ENCODE results near the gene TMTC1. TPM values are rescaled to one million over a fixed set of nuclear protein-coding genes. Genes with fewer than 3 reads are reported as not detected.
"Not testable (repeated sequence)": the region's sequence is repeated elsewhere in the genome, so short reads cannot be mapped to it uniquely, and the experiment has no call there.

TMTC1 gene
- total RNA-seq, 2 donors from 2014 or later = 49.0 to 49.5 TPM

DNA sequence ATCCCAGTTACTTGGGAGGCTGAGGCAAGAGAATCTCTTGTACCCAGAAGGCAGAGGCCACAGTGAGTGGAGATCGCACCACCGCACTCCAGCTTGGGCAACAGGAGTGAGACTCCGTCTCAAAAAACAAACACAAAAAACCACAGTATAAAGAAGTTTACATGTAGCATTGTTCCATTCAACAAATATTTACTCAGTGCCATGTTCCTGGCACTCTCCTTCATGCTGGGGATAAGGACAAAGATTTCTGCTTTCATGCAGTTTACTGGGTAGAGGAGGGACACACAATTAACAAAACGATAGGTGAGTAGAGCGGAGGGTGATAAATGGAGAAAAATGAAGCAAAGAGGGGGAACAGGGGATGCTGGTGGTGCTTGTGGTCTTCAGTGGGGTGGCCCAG lies 218.0 kb downstream of the TMTC1 start:
- intact Hi-C loops (cut with DNase I) = no loop called here
- no peak for ATAC-seq
- DNase-seq = no peak

DNA sequence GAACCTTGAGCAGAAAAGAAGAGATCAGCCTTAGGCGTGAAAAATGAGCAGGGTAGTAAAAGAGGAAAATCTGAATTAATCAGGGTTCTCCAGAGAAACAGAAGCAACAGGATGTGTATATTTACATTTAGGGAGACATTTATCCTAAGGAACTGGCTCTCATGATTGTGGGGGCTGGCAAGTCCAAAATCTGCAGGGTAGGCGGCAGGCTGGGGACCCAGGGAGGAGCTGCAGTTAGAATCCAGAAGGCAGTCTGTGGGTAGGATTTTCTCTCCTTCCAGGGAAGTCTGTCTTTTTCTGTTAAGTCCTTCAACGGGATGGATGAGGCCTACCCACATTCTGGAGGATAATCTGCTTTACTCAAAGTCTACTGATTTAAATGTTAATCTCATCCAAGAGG lies 218.8 kb downstream of the TMTC1 start:
- DNase-seq (no peak), ATAC-seq (no peak)
- intact Hi-C loops (cut with DNase I) = loop anchor here in 1 of 2 donors (5.0 kb wide), 1 partner anchor 217 kb away; the partner anchor contains the start of gene TMTC1

DNA sequence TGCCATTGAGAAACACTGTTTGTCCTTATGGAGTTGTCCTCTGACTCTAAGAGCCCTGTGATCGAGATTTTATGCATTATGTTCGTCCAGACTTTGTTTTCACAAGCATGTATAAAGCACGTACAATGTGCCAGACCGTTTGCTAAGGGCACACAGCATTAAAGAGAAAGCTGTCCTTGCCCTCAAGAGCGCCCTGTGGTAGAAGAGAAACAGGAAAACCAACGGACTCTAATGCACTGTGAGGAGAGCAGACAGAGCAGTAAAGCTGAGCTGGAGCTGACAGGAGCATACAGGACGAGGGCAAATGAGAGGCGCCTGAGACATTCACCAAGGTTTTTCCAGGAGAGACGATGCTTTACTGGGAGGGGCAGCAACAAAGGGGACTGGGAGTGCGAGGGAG lies 220.1 kb downstream of the TMTC1 start:
- intact Hi-C loops (cut with DNase I) = loop anchor here in 1 of 2 donors (5.0 kb wide), 1 partner anchor 219 kb away; the partner anchor contains the start of gene TMTC1
- ATAC-seq (no peak), DNase-seq (no peak)

DNA sequence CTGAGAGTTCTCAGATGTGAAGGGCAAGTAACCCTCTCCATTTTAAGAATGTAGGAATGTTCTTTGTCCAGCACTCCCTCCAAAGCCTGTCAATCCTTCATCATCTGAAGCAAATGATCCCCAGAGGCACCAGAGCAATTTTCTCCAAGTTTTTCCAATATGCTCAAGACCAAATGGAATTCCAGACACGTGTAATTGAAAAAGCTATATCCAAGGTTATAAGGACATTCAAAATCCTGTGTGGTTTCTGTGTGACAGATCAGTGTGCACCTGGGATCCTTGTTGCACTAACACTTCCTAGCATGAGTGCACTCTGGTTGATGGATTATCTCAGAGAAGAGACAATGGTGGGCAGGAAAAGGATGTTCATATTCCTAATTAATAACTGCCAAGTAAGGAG lies 220.7 kb downstream of the TMTC1 start:
- DNase-seq = no peak
- ATAC-seq = peak in 1 of 2 donors; percentile 7
- intact Hi-C loops (cut with DNase I) = loop anchor here in 1 of 2 donors (5.0 kb wide), 1 partner anchor 219 kb away; the partner anchor contains the start of gene TMTC1

DNA sequence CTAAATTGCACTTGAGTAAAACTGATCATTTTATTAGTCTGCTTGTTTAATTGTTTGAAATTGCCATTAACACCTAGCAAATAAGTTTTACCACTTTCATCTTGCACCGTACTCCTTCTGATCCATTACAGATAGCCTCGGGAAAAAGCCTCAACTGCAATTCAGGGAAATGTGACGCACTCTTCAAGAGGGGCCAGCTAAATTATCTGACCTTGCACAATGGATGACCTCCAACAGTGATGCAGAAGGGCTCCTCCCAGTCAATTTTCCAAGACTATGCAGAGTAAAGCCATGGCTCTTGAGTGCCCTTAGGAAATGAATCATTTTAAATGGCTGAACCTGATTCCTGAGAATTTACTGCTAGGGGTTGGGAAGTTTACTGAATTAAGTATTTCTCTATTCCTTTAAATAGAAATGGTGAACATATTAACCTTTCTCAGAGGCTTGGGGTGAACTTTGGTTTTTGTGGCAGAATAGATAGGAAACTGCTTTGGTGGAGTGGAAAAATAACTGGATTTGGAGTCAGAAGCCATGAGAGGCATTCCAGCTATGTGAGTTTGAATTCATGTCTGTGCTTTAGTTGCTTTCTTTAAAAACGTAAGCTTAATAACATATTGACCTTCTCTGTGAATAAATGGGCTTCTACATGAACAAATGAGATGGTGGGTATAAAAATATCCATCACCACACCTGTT lies 221.5 kb downstream of the TMTC1 start:
- peak; percentile 76 to 95 for ATAC-seq
- DNase-seq = peak; percentile 60
- intact Hi-C loops (cut with DNase I) = loop anchor here in 1 of 2 donors (5.0 kb wide), 1 partner anchor 220 kb away; the partner anchor contains the start of gene TMTC1

DNA sequence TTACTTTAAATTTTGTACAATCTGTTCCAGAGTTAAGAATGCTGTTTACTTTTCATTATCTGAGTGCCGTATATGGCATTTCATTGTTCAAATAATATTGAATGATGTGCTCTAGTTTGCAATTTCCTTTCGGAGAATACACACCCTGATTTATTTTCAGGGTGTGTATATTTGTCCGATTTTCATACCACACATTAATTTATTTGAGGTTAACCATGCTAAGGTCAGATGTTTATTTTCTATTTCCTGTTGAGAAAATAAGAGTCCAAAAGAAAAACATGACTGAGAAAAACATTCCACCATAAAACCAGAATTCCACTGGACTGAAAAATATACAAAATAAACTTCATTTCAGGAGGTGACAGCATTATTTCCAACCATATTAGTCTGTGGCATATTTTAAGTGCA lies 222.1 kb downstream of the TMTC1 start:
- ATAC-seq (no peak), DNase-seq (no peak)
- intact Hi-C loops (cut with DNase I) = loop anchor here in 1 of 2 donors (5.0 kb wide), 1 partner anchor 221 kb away; the partner anchor contains the start of gene TMTC1

DNA sequence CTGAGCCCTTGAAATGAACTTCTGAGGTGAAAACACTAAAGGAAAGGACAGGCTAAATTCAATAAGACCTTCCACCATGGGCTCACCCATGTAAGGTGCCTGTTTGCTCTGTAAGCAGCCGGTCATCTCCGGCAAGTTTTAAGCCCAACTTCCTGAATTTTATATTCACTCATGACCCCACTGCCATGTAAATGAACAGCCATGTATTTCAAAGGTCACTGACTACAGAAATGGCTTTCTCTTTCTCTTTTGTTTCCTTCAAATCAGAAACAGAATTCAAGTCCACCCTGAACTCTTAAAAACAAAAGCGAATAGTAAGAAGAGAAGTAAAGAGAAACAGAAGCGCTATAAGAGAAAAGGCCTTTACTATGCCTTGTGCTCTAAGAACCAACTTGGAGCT lies 224.5 kb downstream of the TMTC1 start:
- intact Hi-C loops (cut with DNase I) = loop anchor here in 1 of 2 donors (10.0 kb wide), 1 partner anchor 336 kb away; no protein-coding TSS in a partner anchor
- ATAC-seq (no peak), DNase-seq (no peak)

DNA sequence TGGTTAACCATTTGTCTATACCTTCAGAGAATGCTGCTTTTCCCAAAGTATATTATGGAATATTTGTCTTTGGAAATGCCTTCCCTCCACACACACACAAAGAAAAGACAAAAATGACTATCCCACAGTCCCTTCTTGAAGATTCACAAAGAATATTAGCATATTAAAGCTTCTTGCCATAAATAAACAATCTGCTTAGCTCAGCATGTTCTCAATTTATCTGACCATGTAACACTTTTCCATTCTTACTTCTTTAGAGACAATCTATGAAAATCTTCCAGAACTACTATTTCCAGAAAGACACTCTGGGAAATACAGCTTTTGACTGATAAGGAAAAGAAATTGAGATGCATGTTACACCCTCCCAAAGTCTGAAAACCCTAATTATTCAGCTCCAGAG lies 227.4 kb downstream of the TMTC1 start:
- DNase-seq (no peak), ATAC-seq (no peak)
- intact Hi-C loops (cut with DNase I) = loop anchor here in 1 of 2 donors (10.0 kb wide), 1 partner anchor 338 kb away; no protein-coding TSS in a partner anchor

DNA sequence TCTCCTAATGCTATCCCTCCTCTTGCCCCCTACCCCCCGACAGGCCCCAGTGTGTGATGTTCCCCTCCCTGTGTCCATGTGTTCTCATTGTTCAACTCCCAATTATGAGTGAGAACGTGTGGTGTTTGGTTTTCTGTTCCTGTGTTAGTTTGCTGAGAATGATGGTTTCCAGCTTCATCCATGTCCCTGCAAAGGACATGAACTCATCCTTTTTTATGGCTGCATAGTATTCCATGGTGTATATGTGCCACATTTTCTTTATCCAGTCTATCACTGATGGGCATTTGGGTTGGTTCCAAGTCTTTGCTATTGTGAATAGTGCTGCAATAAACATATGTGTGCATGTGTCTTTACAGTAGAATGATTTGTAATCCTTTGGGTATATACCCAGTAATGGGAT lies 228.3 kb downstream of the TMTC1 start:
- not testable (repeated sequence) for ATAC-seq, DNase-seq
- intact Hi-C loops (cut with DNase I) = loop anchor here in 1 of 2 donors (10.0 kb wide), 1 partner anchor 339 kb away; no protein-coding TSS in a partner anchor

DNA sequence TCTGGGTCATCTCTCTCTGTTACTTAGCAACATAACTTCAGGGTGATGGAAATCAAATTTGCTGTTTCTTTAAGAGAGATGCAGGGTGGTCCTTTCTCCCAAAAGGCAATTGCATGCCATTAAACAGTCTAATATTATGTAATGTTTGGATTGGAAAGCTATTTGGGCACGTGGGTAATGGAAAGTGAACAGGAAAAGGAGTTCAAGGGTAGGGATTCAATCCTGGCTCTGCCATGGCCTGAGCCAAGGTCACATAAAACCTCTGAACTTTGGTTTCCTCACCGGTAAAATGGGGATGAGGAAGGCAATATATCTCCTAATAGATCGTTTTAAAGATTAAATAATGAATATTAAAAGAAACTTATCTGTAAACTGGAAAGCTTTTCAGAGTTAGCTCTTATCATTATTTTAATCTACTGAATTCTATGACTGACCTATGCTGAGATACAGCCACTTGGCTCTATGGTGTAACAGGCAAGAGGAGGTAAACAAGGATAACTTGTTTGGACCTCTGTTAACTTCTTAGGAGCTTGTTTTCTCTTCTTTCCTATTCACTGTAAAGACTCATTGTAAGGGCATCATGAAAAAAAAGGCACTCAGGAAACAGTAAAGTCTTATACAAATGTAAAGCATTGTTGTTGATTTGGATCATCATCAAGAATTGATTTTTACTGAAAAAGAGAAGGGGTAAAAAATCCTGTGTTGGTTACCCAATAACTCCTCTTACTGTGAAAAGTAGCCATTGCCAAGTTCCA lies 230.6 kb downstream of the TMTC1 start:
- DNase-seq = no peak
- intact Hi-C loops (cut with DNase I) = loop anchor here in 1 of 2 donors (10.0 kb wide), 1 partner anchor 342 kb away; no protein-coding TSS in a partner anchor
- peak; percentile 16 to 44 for ATAC-seq

DNA sequence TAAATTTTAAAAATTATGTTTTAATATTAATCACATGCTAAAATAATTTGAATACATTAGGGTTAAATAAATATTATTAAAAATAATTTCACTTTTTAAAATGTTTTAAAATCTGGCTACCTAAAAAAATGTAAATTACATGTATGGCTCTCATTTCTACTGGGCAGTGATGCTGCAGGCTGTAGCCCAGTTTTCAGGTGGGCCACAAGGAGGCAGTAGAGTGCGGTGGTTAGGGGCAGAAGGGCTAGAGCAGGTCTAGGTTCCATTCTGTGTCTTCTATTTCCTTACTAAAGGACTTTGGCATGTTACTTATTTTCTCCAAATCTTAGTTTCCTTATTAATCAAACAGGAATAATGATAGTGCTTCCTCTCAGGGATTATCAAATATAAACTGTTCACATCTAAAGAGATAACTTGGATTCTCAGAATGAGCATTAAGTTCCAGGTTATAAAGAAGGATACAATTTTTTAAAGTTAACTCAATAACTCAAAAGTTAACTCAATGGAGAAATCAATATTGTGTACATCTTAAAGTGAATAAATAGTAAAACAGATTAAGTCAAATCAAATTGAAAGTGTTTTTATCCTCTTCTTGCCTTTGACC lies 231.3 kb downstream of the TMTC1 start:
- intact Hi-C loops (cut with DNase I) = loop anchor here in 1 of 2 donors (10.0 kb wide), 1 partner anchor 342 kb away; no protein-coding TSS in a partner anchor
- DNase-seq (peak; percentile 60), ATAC-seq (peak; percentile 84 to 91)

DNA sequence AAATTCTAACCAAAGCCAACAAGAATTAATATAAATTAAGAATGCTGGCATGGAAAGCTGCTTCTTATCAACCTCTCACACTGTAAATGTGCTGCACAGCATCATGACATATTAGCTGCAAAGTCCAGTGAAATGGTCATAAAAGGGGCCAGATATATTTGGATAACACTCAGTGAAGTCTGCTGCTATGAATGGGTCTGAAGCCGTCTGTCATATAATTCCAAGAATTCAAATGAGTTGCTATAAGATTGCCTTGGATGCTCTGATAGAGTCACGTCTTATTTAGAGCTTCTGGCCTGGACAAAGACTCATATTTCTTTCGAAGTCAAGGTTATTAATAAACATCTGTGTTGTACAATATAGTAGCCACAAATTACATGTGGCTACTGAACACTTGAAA lies 231.9 kb downstream of the TMTC1 start:
- intact Hi-C loops (cut with DNase I) = loop anchor here in 1 of 2 donors (10.0 kb wide), 1 partner anchor 343 kb away; no protein-coding TSS in a partner anchor
- ATAC-seq = no peak

DNA sequence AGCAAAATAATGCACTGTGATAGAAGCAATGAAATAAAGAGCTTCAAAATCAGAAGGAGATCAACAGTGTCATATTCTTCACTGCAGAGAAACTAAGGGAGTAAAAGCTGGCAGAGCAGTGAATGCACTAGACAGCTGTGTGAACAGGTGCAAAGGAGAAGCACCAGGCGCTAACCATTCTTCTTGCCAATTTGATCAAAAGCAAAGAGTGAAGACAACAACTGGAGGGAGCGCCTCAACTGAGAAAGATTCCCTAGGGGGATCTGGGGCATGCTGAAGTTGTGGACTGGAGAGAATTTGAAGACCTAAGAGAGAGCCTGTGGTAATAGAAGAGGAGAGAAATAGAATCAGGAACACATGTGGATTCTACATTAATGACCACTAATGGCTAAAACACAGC lies 235.9 kb downstream of the TMTC1 start:
- intact Hi-C loops (cut with DNase I) = no loop called here
- DNase-seq (no peak), ATAC-seq (no peak)

More for the DNA sequence above, 231.9 kb downstream of the TMTC1 start:
- DNase-seq = no peak

DNA sequence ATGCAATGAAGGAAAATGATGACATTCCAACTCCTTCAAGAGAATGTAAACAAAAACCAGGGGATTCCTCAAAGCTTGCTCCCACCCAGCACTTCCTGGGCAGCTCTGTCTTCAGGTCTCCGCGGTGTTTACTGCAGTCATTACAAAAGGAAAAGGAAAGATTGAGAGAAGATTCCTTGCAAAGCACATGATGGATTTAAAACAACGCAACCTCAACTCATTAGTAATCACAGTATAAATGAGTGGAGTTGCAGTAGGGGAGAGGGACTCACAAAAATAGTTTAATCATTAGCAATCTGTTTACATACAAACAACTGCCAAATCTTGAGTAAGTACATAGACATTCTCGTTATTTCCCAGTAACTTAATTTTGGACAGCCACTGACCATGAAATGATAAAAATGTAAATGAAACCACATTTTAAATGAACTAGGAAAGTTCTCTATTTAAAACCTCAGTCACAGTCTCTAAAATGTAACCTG lies 236.6 kb downstream of the TMTC1 start:
- DNase-seq = no peak
- intact Hi-C loops (cut with DNase I) = no loop called here
- no peak for ATAC-seq

DNA sequence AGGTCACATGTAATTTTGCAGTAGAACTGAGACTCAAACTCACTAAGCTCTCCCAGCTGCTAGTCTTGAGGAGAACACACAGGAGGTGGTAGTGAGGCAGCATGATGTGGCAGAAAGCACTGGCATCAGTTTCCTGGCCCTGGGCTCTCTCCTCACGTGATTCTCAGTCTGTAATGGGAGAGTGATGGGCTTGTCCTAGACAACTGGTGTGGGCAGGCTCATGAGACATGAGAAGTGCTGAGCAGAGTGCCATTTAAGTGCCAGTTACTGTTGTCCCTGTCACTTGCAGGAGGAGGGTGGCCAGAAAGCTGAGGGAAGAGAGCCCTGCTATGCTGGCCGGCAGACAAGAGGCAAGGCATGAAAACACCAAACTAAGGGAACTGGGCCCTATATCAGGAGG lies 237.7 kb downstream of the TMTC1 start:
- ATAC-seq (peak; percentile 53 to 84), DNase-seq (no peak)
- intact Hi-C loops (cut with DNase I) = no loop called here

DNA sequence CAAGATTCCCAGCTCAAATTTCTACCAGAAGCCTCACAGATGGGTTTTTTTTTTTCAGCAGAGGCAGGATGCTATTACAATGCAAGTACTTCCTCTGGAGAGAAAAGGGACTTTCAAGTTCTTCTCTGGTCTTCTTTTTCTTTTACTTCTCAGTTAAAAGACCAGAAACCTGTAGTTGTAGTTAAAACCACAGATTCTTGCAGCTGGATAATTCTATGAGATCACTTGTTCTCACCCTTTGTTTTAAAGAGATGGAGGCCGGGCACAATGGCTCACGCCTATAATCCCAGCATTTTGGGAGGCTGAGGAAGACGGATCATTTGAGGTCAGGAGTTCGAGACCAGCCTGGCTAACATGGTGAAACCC lies 238.7 kb downstream of the TMTC1 start:
- intact Hi-C loops (cut with DNase I) = no loop called here
- no peak for DNase-seq
- ATAC-seq = no peak

DNA sequence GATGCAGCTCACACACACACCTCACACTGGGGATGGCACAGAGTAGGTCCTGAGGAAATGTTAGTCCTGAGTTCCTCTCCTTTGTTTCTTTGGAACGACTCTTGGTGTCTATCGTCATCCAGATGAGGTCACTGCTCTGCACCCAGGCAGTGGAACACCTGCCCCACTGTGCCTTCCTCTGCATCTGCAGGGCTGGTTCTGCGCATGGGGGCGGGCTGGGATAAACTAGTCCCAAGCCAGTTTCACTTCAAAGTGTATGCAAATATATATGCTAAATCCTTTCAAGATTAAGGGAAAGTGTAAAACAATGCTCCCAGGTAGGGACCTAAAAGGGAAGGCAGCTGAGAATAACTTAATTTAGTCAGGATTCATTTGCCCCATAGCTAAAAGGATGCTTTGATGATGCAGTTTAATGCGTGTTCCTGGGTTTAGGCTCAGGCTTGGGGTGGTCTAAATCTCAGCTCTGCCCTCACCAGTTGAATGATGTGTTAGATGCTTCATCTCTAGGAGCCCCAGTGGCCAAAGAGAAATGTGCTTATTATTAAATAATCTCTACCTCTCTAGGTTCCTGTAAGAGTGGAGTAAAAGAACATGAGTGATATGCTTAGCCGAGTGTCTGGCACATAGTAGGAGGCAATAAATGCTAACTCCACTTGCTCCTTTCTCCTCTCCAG lies 239.2 kb downstream of the TMTC1 start:
- ATAC-seq (no peak), DNase-seq (no peak)
- intact Hi-C loops (cut with DNase I) = no loop called here

DNA sequence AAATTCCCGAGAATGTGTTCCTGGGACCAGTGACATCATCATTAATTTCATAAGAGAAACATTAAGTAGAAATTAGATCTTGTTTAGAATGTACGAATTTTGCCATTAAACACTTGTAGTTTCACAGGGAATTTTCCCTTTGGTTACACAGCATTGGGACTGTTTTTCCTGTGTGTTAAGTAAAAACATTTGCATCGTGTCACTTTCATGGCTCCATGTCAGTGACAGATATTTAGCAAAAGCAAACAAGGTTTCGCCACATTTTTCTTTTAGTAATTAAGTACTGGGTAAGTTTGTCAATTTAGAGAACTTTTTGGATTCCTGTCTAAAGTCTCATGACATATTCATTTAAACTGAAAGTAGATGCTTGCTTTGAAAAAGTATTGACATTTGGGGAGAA lies 240.7 kb downstream of the TMTC1 start:
- no peak for DNase-seq
- peak in 1 of 2 donors; percentile 15 for ATAC-seq
- intact Hi-C loops (cut with DNase I) = no loop called here

DNA sequence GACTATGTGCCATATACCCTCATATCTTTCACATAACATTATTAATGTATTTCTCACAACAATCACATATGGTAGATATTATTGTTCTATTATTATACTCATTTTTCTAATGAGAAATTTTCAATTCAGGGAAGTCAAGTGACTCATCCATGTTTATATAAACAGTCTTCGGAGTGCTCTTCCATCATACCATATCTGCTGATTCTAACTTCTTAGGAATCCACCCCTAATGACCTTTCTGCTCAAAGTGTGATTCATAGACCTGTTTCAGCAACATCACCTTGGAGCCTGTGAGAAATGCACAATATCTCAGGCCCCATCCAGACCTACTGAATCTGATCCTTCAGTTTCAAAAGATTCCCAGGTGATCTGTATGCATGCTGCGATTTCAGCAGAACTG lies 246.4 kb downstream of the TMTC1 start:
- DNase-seq = no peak
- ATAC-seq = peak in 1 of 2 donors; percentile 37
- intact Hi-C loops (cut with DNase I) = loop anchor here (10.0 kb wide), 2 partner anchors 358 to 978 kb away; no protein-coding TSS in a partner anchor
